Fibroblast of skin of abdomen (primary cell): ENCODE data around the gene PLAGL2.
"Not testable (repeated sequence)": the region's sequence is repeated elsewhere in the genome, so short reads cannot be mapped to it uniquely, and the experiment has no call there.

Experiments
- DNase-seq: peaks from one replicate; pipeline ENCODE4 v3.0.0-alpha.2; 2013

Gene PLAGL2

DNA sequence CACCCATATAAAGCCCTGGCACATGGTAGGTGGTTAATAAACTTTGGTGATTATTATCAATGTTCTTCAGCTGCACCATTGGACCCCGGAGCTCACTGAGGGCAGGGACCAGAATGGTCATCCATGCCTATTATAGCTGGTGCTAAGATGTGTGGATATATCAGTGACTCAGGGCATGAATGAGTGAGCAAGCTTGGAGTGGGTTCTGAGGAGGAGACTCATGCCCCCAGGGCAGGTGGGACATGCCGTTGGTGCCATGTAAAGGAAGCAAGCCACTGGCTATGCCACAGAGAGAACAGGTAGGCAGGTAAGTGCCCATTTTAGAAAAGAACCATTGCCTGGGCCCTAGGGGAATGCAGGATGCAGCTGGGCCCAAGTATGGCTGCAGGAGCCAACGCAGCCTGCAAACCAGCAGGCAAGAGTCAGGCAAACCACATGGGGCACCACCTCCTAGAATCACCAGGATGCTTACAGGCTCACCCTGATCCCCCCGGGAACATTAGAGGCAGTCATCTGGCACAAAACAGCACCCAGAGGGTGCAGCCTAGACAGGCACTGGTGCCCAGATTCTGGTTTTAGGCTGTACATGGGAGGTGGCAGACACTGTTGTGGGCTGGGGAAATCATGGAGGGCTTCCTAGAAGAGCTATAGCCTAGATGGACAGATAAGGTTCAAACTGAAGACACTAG lies 23.5 kb downstream of the PLAGL2 start:
- no peak for DNase-seq

GRCh38 chr20:32181606-32182005 lies 25.9 kb downstream of the PLAGL2 start:
- DNase-seq: no peak

- DNase-seq: no peak
Observed at GRCh38 chr20:32179934-32180333, 27.6 kb downstream of the PLAGL2 start.

- no peak for DNase-seq
Observed at GRCh38 chr20:32179515-32179914, 28.0 kb downstream of the PLAGL2 start.

GRCh38 chr20:32177696-32178095 lies 29.8 kb downstream of the PLAGL2 start:
- not testable (repeated sequence) for DNase-seq

- DNase-seq: peak; percentile 48
Observed at GRCh38 chr20:32168184-32168910, 39.2 kb downstream of the PLAGL2 start.

- no peak for DNase-seq
Observed at GRCh38 chr20:32167552-32167951, 40.0 kb downstream of the PLAGL2 start.

- no peak for DNase-seq
Observed at GRCh38 chr20:32165836-32166545, 41.6 kb downstream of the PLAGL2 start.

- DNase-seq: no peak
Observed at GRCh38 chr20:32164984-32165735, 42.4 kb downstream of the PLAGL2 start.

GRCh38 chr20:32163951-32164350 lies 43.6 kb downstream of the PLAGL2 start:
- DNase-seq: no peak

- no peak for DNase-seq
Observed at GRCh38 chr20:32162351-32162750, 45.2 kb downstream of the PLAGL2 start.

DNA sequence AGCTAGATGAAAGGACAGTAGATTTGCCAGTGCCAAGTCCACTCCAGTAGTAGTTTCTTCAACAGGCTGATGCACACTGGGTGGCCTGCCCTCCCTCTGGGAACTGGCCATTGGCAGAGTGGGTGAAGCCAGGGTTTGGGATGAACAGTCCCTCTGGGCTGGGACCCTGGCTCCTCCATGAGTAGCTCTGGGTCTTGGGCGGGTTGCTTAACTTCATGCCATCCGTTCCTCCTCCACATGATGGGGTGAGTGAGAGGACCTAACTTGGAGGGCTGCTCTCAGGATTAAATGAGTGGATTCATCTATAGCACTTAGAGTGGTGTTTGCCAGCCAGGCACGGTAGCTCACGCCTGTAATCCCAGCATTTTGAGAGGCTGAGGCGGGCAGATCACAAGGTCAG lies 47.2 kb downstream of the PLAGL2 start:
- DNase-seq: no peak

DNA sequence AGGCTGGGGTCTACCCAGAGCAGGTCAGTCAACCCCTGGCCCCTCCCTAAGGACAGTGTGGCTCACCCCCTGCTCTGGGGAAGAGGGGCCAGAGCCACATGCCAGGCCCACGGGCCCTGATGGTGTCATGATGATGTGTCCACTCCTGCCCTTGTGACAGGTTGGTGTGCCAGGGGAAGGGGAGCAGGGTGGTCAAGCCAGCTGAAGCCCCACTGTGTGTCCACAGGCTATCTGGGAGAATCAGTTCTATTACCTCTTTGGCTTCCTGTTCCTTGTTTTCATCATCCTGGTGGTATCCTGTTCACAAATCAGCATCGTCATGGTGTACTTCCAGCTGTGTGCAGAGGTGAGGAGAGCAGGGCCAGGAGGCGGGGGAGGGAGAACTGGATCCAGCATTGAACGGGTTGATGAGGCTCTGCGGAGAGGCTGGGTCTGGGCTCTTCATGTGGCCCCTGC lies 47.7 kb downstream of the PLAGL2 start:
- no peak for DNase-seq

DNA sequence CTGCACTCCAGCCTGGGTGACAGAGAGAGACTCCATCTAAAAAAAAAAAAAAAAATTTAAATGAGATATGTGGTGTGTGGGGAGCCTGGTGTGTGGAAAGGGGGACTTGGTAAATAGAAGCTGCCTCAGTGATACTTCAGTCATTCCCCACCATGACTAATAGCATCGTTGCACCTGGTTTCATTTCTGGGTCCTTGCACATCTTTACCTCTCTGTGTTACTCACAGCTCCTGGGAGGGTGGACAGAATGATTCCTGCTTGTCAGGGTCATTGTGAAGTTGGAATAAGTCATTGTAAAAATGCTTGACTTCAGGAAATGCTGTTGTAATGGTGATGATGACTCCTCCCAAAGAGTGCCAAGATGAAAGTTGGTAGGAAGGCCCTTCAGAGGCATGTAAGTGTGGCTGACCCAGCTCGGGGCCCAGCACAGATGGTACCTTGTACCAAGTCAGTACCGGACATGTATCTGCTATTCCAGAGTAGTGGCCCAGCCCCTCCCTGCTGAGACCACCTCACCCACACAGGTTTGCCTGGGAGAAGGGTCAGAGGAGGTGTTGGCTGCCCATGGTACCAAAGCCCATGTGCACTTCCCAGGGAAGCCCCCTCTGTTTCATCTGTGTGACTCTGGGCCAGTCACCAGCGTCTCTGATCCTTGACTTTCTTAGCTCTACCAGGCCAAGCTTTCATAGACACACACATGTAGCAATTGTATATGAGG lies 48.4 kb downstream of the PLAGL2 start:
- DNase-seq: no peak

DNA sequence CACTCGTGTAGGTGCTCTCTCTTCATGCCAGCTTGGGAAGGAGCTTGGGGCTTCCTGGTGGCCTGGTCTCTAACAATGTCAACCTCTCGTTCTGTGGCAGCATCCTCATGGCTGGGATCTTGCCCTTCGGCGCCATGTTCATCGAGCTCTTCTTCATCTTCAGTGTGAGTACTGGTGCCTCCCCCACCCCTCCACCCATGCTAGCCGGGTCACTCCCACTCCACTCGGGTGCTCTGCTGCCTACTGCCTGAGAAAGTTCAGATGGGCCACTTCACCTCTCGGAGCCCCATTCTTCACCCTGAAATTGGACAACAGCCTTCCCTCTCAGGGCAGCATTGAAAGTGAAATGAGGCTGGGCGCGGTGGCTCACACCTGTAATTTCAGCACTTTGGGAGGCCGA lies 49.2 kb downstream of the PLAGL2 start:
- no peak for DNase-seq

- no peak for DNase-seq
Observed at GRCh38 chr20:32157611-32158010, 49.9 kb downstream of the PLAGL2 start.

- peak; percentile 29 for DNase-seq
Observed at GRCh38 chr20:32155017-32155981, 52.2 kb downstream of the PLAGL2 start.

DNA sequence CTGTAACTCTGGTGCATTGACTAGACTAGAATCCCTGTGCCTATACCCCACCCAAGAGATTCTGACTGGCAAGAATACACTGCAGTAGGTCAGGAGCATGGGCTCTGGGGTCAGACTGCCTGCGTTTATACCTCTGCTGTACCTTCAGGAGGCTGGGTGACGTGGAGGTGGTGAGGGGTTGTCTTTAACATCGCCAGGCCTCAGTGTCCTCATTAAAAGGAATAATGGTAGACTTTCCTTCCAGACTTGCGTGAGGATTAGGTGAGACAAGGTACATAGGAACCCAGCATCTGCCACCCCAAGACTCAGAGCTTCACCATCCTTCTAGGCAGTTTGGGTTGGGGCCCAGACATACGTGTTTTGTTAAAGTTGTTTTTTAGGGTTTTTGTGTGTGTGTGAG lies 53.8 kb downstream of the PLAGL2 start:
- DNase-seq: no peak

GRCh38 chr20:32153156-32153665 lies 54.3 kb downstream of the PLAGL2 start:
- no peak for DNase-seq

DNA sequence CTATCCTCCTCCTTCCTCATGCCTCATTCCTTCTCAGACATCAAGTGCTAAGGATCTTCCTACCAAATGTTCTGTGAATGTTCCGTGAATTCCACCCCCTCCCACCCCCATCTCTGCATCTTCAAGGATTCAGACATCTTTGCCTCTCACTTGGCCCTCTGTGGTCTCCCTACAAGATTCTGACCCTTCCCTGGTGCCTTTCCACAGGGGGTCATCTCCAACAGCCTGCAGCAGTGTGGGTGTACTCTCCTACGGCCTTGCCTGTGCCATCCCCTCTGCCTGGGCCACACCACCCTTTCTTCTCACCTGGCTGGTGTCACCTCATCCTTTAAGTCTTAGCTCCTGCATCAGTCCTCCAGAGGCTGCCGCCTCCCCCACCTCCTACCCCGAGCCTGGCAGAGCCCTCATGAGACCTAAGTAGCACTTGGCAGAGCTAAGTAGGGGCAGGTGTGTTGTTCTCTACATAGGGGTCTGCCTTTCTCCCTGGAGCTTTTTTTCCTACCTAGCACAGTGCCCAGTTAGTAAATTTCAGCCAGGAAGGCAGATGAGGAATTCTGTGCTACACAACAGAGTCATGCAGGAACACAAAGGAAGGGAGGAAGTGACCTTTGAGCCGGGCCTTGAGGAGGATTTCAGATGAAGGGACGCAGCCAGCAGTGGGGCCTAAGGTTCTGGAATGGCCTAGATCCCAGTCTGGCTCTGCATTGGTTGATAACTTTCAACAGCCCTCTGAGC lies 55.0 kb downstream of the PLAGL2 start:
- DNase-seq: no peak
